ENCODE results near the gene KCNJ9. TPM values are rescaled to one million over a fixed set of nuclear protein-coding genes. Genes with fewer than 3 reads are reported as not detected.

Gene KCNJ9
- total RNA-seq, 1 experiment from 2014 or later, result not detected

DNA sequence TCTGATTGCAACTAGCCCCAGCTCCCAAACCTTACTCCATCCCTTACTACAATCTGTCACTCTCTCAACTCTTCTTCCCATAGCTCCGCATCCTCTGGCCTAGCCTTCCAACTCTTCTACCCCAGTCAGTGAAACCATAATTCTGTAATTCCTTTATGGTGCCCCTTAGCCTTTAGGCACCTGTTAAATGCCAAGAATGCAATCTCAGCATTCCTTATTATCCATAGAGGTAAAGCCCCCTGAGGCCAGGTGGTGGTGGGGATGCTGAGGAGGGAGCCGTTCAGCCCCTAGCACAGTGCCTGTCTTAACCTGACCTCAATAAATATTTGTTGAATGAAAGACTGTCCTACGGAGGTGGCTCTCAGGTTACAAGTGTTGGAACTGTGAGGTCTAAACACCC is 48.2 kb downstream of the KCNJ9 start:
- POLR2A ChIA-PET, result no interaction called here
- no peak overlapping the region for H3K27ac Mint-ChIP-seq (ENCODE audit: unreplicated experiment)
- peaks cover 15% of the 10 kb centered on the region for H3K4me1 ChIP-seq

DNA sequence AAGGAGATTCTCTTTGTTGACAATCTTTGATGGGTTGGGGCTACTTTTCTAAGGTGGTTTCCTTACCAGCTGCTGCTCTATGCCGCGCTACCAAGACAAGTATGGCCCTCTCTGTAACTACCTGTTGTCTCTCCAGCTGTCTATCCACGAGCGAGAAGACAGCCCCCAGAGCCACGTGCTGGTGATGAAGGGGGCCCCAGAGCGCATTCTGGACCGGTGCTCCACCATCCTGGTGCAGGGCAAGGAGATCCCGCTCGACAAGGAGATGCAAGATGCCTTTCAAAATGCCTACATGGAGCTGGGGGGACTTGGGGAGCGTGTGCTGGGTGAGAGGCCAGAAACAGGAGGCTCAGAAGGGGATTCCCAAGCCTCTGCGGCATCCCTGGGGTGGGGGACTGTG is 48.6 kb downstream of the KCNJ9 start:
- TF ChIP-seq, protein P1, sequence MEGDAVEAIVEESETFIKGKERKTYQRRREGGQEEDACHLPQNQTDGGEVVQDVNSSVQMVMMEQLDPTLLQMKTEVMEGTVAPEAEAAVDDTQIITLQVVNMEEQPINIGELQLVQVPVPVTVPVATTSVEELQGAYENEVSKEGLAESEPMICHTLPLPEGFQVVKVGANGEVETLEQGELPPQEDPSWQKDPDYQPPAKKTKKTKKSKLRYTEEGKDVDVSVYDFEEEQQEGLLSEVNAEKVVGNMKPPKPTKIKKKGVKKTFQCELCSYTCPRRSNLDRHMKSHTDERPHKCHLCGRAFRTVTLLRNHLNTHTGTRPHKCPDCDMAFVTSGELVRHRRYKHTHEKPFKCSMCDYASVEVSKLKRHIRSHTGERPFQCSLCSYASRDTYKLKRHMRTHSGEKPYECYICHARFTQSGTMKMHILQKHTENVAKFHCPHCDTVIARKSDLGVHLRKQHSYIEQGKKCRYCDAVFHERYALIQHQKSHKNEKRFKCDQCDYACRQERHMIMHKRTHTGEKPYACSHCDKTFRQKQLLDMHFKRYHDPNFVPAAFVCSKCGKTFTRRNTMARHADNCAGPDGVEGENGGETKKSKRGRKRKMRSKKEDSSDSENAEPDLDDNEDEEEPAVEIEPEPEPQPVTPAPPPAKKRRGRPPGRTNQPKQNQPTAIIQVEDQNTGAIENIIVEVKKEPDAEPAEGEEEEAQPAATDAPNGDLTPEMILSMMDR (IDR thresholded peaks at IDR 0.05; ENCODE audit: insufficient read depth in 1 of 2, low read depth in 1 of 2, low read length in 1 of 2, severe bottlenecking in 1 of 2, unreplicated experiment in 1 of 2), result no peak
- ChIA-PET POLR2A (no interaction called here), CTCF (interaction anchor here (0.7 kb wide), 1 partner anchor 32 kb away, joined by 4 read pairs; the partner anchor contains the start of gene IGSF8)
- Mint-ChIP-seq H3K27me3 (ENCODE audit: insufficient read depth, unreplicated experiment) (no peaks in the 10 kb centered on the region), H3K4me1 (ENCODE audit: low read depth, unreplicated experiment) (peaks cover 20% of the 10 kb centered on the region), H3K36me3 (ENCODE audit: insufficient read depth, unreplicated experiment) (no peaks in the 10 kb centered on the region), H3K4me3 (ENCODE audit: unreplicated experiment) (no peak overlapping the region), H3K9me3 (ENCODE audit: unreplicated experiment) (no peaks in the 10 kb centered on the region), H3K27ac (ENCODE audit: unreplicated experiment) (no peak overlapping the region)
- H3K27me3 ChIP-seq (replicated peaks; ENCODE audit: control insufficient read depth, insufficient read depth, low read length), result no peaks in the 10 kb centered on the region
- intact Hi-C loops (cut with micrococcal nuclease; ENCODE audit: unreplicated experiment), result no loop called here
- no peak overlapping the region for H3K4me3 ChIP-seq (ENCODE audit: low read depth, low read length)
- no TSS peak for BruUV-seq (replicated peaks)
- H3K9me3 ChIP-seq, result no peaks in the 10 kb centered on the region
- no peak for DNase-seq
- H3K4me1 ChIP-seq, result peaks cover 11% of the 10 kb centered on the region
- no peaks in the 10 kb centered on the region for H3K36me3 ChIP-seq (ENCODE audit: control insufficient read depth, insufficient read depth, low read length)

More for the DNA sequence above, 48.2 kb downstream of the KCNJ9 start:
- DNase-seq, result no peak
- CTCF ChIA-PET, result no interaction called here
- Mint-ChIP-seq H3K27me3 (ENCODE audit: insufficient read depth, unreplicated experiment) (no peaks in the 10 kb centered on the region), H3K4me1 (ENCODE audit: low read depth, unreplicated experiment) (peaks cover 22% of the 10 kb centered on the region), H3K36me3 (ENCODE audit: insufficient read depth, unreplicated experiment) (no peaks in the 10 kb centered on the region), H3K4me3 (ENCODE audit: unreplicated experiment) (no peak overlapping the region), H3K9me3 (ENCODE audit: unreplicated experiment) (no peaks in the 10 kb centered on the region)
- TF ChIP-seq, protein P1 (IDR thresholded peaks at IDR 0.05; ENCODE audit: insufficient read depth in 1 of 2, low read depth in 1 of 2, low read length in 1 of 2, severe bottlenecking in 1 of 2, unreplicated experiment in 1 of 2), result no peak
- no TSS peak for BruUV-seq (replicated peaks)
- intact Hi-C loops (cut with micrococcal nuclease; ENCODE audit: unreplicated experiment), result no loop called here
- H3K4me3 ChIP-seq (ENCODE audit: low read depth, low read length), result no peak overlapping the region
- no peaks in the 10 kb centered on the region for H3K9me3 ChIP-seq
- H3K27me3 ChIP-seq (replicated peaks; ENCODE audit: control insufficient read depth, insufficient read depth, low read length), result no peaks in the 10 kb centered on the region
- H3K36me3 ChIP-seq (ENCODE audit: control insufficient read depth, insufficient read depth, low read length), result no peaks in the 10 kb centered on the region

DNA sequence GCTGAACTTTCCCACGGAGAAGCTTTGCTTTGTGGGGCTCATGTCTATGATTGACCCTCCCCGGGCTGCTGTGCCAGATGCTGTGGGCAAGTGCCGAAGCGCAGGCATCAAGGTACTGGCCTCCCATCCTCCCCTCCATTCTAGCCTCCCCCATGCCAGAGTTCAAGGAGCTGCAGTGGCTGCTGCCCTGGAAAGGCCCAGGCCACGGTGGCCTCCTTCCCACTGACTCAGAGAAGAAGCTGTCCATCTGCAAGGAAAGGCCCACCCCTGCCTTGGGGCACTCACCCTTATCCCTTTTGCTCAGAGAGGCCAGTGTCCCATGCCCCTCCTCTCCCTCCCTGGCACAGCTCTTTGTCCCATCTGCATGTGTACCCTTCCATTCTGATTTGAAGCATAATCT is 49.1 kb downstream of the KCNJ9 start:
- ChIA-PET POLR2A (no interaction called here), CTCF (interaction anchor here (0.6 to 0.7 kb wide), 2 partner anchors 32 to 242 kb away, joined by 4 read pairs; partner anchors contain the start of gene IGSF8)
- no TSS peak for BruUV-seq (replicated peaks)
- Mint-ChIP-seq H3K36me3 (ENCODE audit: insufficient read depth, unreplicated experiment) (no peaks in the 10 kb centered on the region), H3K27me3 (ENCODE audit: insufficient read depth, unreplicated experiment) (no peaks in the 10 kb centered on the region), H3K27ac (ENCODE audit: unreplicated experiment) (no peak overlapping the region), H3K4me3 (ENCODE audit: unreplicated experiment) (no peak overlapping the region), H3K9me3 (ENCODE audit: unreplicated experiment) (no peaks in the 10 kb centered on the region), H3K4me1 (ENCODE audit: low read depth, unreplicated experiment) (peaks cover 20% of the 10 kb centered on the region)
- no peaks in the 10 kb centered on the region for H3K27me3 ChIP-seq (replicated peaks; ENCODE audit: control insufficient read depth, insufficient read depth, low read length)
- intact Hi-C loops (cut with micrococcal nuclease; ENCODE audit: unreplicated experiment), result no loop called here
- TF ChIP-seq, protein P1 (IDR thresholded peaks at IDR 0.05; ENCODE audit: insufficient read depth in 1 of 2, low read depth in 1 of 2, low read length in 1 of 2, severe bottlenecking in 1 of 2, unreplicated experiment in 1 of 2), result no peak
- H3K4me1 ChIP-seq, result peaks cover 6% of the 10 kb centered on the region
- no peak overlapping the region for H3K4me3 ChIP-seq (ENCODE audit: low read depth, low read length)
- DNase-seq, result no peak
- no peaks in the 10 kb centered on the region for H3K9me3 ChIP-seq
- H3K36me3 ChIP-seq (ENCODE audit: control insufficient read depth, insufficient read depth, low read length), result no peaks in the 10 kb centered on the region
